H1 (cell line): ENCODE data around the gene FCRLA. TPM values are rescaled to one million over a fixed set of nuclear protein-coding genes. Genes with fewer than 3 reads are reported as not detected.

Source experiments
- CTCF ChIA-PET: fragments of 300-600 bp; sonication (Branson Sonifier 250); formaldehyde crosslinking; loops from one replicate; lab custom pipeline; 2021; ENCODE audit not compliant: partially characterized antibody; lab: Charles Lee
- POLR2A ChIA-PET: fragments of 300-600 bp; sonication (Branson Sonifier 250); formaldehyde crosslinking; loops from one replicate; lab custom pipeline; 2021; ENCODE audit warnings: inconsistent platforms; ENCODE audit not compliant: partially characterized antibody; lab: Charles Lee
- DNase-seq, 2 experiments: peaks; one replicate each; pipeline versions ENCODE4 v3.0.0 to v3.0.0-alpha.2; 2010 to 2022; ENCODE audit warnings: low spot score in 2 of 2, low read depth in 1 of 2, mixed read lengths in 1 of 2
- FAIRE-seq: peaks from 2 replicates; lab custom pipeline; 2011; peaks lifted over from hg19 to GRCh38; lab: Jason Lieb, UNC
- H2AFZ ChIP-seq: 2 replicates; pipeline ENCODE4 v1.8.1; 2012; ENCODE audit warnings: low read length, inconsistent platforms
- H2AK5ac ChIP-seq: 2 replicates; pipeline ENCODE4 v1.6.1; 2013; ENCODE audit warnings: low read depth, low read length
- H2BK120ac ChIP-seq: replicated peaks from 2 replicates; pipeline ENCODE3; 2013; ENCODE audit warnings: low read depth, low read length, inconsistent platforms
- H2BK12ac ChIP-seq: 2 replicates; pipeline ENCODE4 v1.6.1; 2013; ENCODE audit warnings: low read depth, low read length
- H2BK15ac ChIP-seq: 2 replicates; pipeline ENCODE4 v1.6.1; 2013; ENCODE audit warnings: low read length
- H2BK20ac ChIP-seq: 2 replicates; pipeline ENCODE4 v1.6.1; 2013; ENCODE audit warnings: low read length
- H2BK5ac ChIP-seq: 2 replicates; pipeline ENCODE4 v1.6.1; 2013; ENCODE audit warnings: low read depth, low read length
- H3K14ac ChIP-seq: 2 replicates; pipeline ENCODE4 v1.6.1; 2013; ENCODE audit warnings: inconsistent platforms; ENCODE audit not compliant: insufficient read length
- H3K18ac ChIP-seq: 2 replicates; pipeline ENCODE4 v1.6.1; 2013; ENCODE audit warnings: low read length; ENCODE audit errors: extremely low read depth
- H3K23ac ChIP-seq: 2 replicates; pipeline ENCODE4 v1.6.1; 2013; ENCODE audit warnings: inconsistent platforms; ENCODE audit not compliant: insufficient read length
- H3K23me2 ChIP-seq: 2 replicates; pipeline ENCODE4 v1.6.1; 2013; ENCODE audit warnings: low read depth, low read length
- H3K27ac ChIP-seq: 2 replicates; pipeline ENCODE4 v1.6.1; 2011; ENCODE audit warnings: low read depth, low read length, inconsistent platforms
- H3K27me3 ChIP-seq, 4 experiments: replicated peaks in 1 of 4; 1 replicate in 1 of 4; 2 replicates in 3 of 4; pipeline versions ENCODE4 v1.6.1 to v1.8.1; 2011 to 2013; ENCODE audit warnings: low read length in 3 of 4, mild to moderate bottlenecking in 3 of 4, inconsistent platforms in 2 of 4, mixed read lengths in 2 of 4, moderate library complexity in 1 of 4; ENCODE audit not compliant: control insufficient read depth in 3 of 4, insufficient read depth in 3 of 4; ENCODE audit errors: extremely low read depth in 1 of 4
- H3K36me3 ChIP-seq, 4 experiments: 2 replicates each; pipeline versions ENCODE4 v1.6.1 to v1.8.1; 2011 to 2013; ENCODE audit warnings: mild to moderate bottlenecking in 4 of 4, low read length in 3 of 4, moderate library complexity in 2 of 4, control low read depth in 1 of 4, inconsistent platforms in 1 of 4; ENCODE audit not compliant: insufficient read depth in 4 of 4, control insufficient read depth in 2 of 4
- H3K4ac ChIP-seq: replicated peaks from 2 replicates; pipeline ENCODE3; 2013; ENCODE audit warnings: low read length, low read depth, mixed read lengths, inconsistent platforms; ENCODE audit not compliant: insufficient read length
- H3K4me1 ChIP-seq, 4 experiments: replicated peaks in 1 of 4; 1 replicate in 1 of 4; 2 replicates in 3 of 4; pipeline versions ENCODE4 v1.6.1 to v1.8.1; 2011 to 2013; ENCODE audit warnings: low read length in 3 of 4, inconsistent platforms in 2 of 4, mixed read lengths in 1 of 4; ENCODE audit not compliant: insufficient read depth in 4 of 4, control insufficient read depth in 3 of 4
- H3K4me2 ChIP-seq, 2 experiments: 2 replicates each; pipeline versions ENCODE4 v1.6.1 to v1.8.1; 2011 to 2013; ENCODE audit warnings: low read depth in 2 of 2, low read length in 2 of 2, control low read depth in 1 of 2, inconsistent platforms in 1 of 2, mild to moderate bottlenecking in 1 of 2; ENCODE audit not compliant: insufficient read depth in 1 of 2
- H3K4me3 ChIP-seq, 4 experiments: fragments of 200-600, 300-600 bp in 1 of 4; sonication (generic), shearing (Covaris generic), sonication (Bioruptor Twin) in 1 of 4; 2 replicates each; pipeline versions ENCODE4 v1.5.1 to v1.8.1; 2011 to 2016; ENCODE audit warnings: low read length in 4 of 4, low read depth in 3 of 4, control low read depth in 2 of 4, inconsistent platforms in 2 of 4, mild to moderate bottlenecking in 2 of 4, mixed read lengths in 1 of 4, moderate library complexity in 1 of 4; ENCODE audit not compliant: insufficient read depth in 2 of 4; ENCODE audit errors: extremely low read depth in 1 of 4
- H3K56ac ChIP-seq: replicated peaks from 2 replicates; pipeline ENCODE3; 2013; ENCODE audit warnings: low read depth, mild to moderate bottlenecking, mixed read lengths, low read length, inconsistent platforms; ENCODE audit not compliant: insufficient read length
- H3K79me1 ChIP-seq: 2 replicates; pipeline ENCODE4 v1.6.1; 2013; ENCODE audit warnings: low read depth, low read length, control low read depth
- H3K79me2 ChIP-seq, 2 experiments: 2 replicates each; pipeline versions ENCODE4 v1.6.1 to v1.8.1; 2012 to 2013; ENCODE audit warnings: low read length in 2 of 2, mild to moderate bottlenecking in 2 of 2, inconsistent platforms in 1 of 2; ENCODE audit not compliant: insufficient read depth in 2 of 2, control insufficient read depth in 1 of 2
- H3K9ac ChIP-seq, 4 experiments: replicated peaks in 1 of 4; 1 replicate in 1 of 4; 2 replicates in 3 of 4; pipeline versions ENCODE4 v1.6.1 to v1.8.1; 2011 to 2013; ENCODE audit warnings: low read depth in 3 of 4, low read length in 3 of 4, control low read depth in 2 of 4, mild to moderate bottlenecking in 2 of 4, moderate library complexity in 2 of 4, inconsistent platforms in 1 of 4; ENCODE audit errors: extremely low read depth in 1 of 4
- H3K9me3 ChIP-seq, 2 experiments: 2 replicates each; pipeline versions ENCODE4 v1.6.1 to v1.8.1; 2012 to 2013; ENCODE audit warnings: mild to moderate bottlenecking in 2 of 2, moderate library complexity in 2 of 2, control low read depth in 1 of 2, inconsistent platforms in 1 of 2, low read depth in 1 of 2, low read length in 1 of 2, mixed read lengths in 1 of 2; ENCODE audit not compliant: insufficient read depth in 2 of 2
- H4K20me1 ChIP-seq, 2 experiments: replicated peaks in 1 of 2; 2 replicates each; pipeline versions ENCODE3 to v1.8.1; 2011 to 2013; ENCODE audit warnings: inconsistent platforms in 2 of 2, low read length in 2 of 2, mild to moderate bottlenecking in 1 of 2; ENCODE audit not compliant: insufficient read depth in 2 of 2, control insufficient read depth in 1 of 2
- H4K5ac ChIP-seq: 2 replicates; pipeline ENCODE4 v1.6.1; 2013; ENCODE audit warnings: low read length, low read depth, mixed read lengths, inconsistent platforms; ENCODE audit not compliant: insufficient read length
- H4K8ac ChIP-seq: 2 replicates; pipeline ENCODE4 v1.8.0; 2013; ENCODE audit warnings: mild to moderate bottlenecking, moderate library complexity, low read length, inconsistent platforms; ENCODE audit not compliant: insufficient read depth; ENCODE audit errors: extremely low read depth
- H4K91ac ChIP-seq: replicated peaks from 2 replicates; pipeline ENCODE3; 2013; ENCODE audit warnings: low read length, mixed read lengths, inconsistent platforms; ENCODE audit not compliant: insufficient read length
- HDAC2 ChIP-seq, 2 experiments: fragments of 300-600 bp in 1 of 2; sonication (generic) in 1 of 2; IDR thresholded peaks; 2 replicates each; pipeline ENCODE4 v1.6.1; 2011 to 2012; ENCODE audit warnings: low read depth in 2 of 2, low read length in 2 of 2, mild to moderate bottlenecking in 2 of 2, moderate library complexity in 2 of 2, borderline replicate concordance in 1 of 2, inconsistent platforms in 1 of 2
- MAFK ChIP-seq: IDR thresholded peaks from 2 replicates; pipeline ENCODE4 v1.6.1; 2012; ENCODE audit warnings: low read depth, mild to moderate bottlenecking, improper control_type of control experiment, low read length
- RXRA ChIP-seq: IDR thresholded peaks from 2 replicates; pipeline ENCODE4 v1.6.1; 2011; ENCODE audit warnings: low read depth, mild to moderate bottlenecking, low read length, moderate library complexity; ENCODE audit not compliant: insufficient read depth
- SIN3A ChIP-seq, 2 experiments: IDR thresholded peaks in 1 of 2; conservative IDR thresholded peaks in 1 of 2; 2 replicates each; pipeline ENCODE4 v1.6.1; 2011 to 2012; ENCODE audit warnings: low read length in 2 of 2, improper control_type of control experiment in 1 of 2, low read depth in 1 of 2, mild to moderate bottlenecking in 1 of 2
- SP2 ChIP-seq: IDR thresholded peaks from 2 replicates; pipeline ENCODE4 v1.6.1; 2012; ENCODE audit warnings: mild to moderate bottlenecking, low read length, inconsistent platforms
- YY1 ChIP-seq: IDR thresholded peaks from 2 replicates; pipeline ENCODE4 v1.6.1; 2011; ENCODE audit warnings: low read depth, mild to moderate bottlenecking, low read length
- WGBS, 2 experiments: shearing (Covaris generic) in 1 of 2; methylation state at CpG; one replicate each; pipeline versions ENCODE4 v1.1.6 to v1.1.7; 2013 to 2015; ENCODE audit warnings: low lambda C conversion rate in 2 of 2, mixed read lengths in 2 of 2, inconsistent platforms in 1 of 2, low coverage in 1 of 2, missing lambda C conversion rate in 1 of 2; ENCODE audit not compliant: insufficient replicate concordance in 2 of 2, insufficient coverage in 1 of 2, insufficient read length in 1 of 2; ENCODE audit errors: extremely low coverage in 1 of 2, missing lambda C conversion rate in 1 of 2; 5-methylcytosine and 5-hydroxymethylcytosine counted together
- polyA plus RNA-seq, 7 experiments: library from polyadenylated mRNA; depleted of rRNA in 3 of 7; stranded (reverse) in 5 of 7; unstranded in 2 of 7; fragments of >200 nt in 5 of 7; fragments of 200-250 nt in 2 of 7; gene quantifications; 1 replicate in 5 of 7; 2 replicates in 1 of 7; 4 replicates in 1 of 7; pipeline versions ENCODE4 v1.2.1 to v1.2.3, GENCODE V29; 2011 to 2013; ENCODE audit warnings: missing spikeins in 2 of 7, mixed read lengths in 2 of 7
- total RNA-seq: library from RNA; stranded (reverse); fragmentation: NEBNext Ultra II Directional; extraction: Animal tissue kit (Norgen Biotek cat#: 25700); gene quantifications from 2 replicates; pipeline ENCODE4 v1.2.1, GENCODE V29; 2021

FCRLA gene
- total and polyA plus RNA-seq, 2 of the 8 experiments (the other 6 are each of a cell fraction or from before 2014, with no cell fraction given), result not detected

DNA sequence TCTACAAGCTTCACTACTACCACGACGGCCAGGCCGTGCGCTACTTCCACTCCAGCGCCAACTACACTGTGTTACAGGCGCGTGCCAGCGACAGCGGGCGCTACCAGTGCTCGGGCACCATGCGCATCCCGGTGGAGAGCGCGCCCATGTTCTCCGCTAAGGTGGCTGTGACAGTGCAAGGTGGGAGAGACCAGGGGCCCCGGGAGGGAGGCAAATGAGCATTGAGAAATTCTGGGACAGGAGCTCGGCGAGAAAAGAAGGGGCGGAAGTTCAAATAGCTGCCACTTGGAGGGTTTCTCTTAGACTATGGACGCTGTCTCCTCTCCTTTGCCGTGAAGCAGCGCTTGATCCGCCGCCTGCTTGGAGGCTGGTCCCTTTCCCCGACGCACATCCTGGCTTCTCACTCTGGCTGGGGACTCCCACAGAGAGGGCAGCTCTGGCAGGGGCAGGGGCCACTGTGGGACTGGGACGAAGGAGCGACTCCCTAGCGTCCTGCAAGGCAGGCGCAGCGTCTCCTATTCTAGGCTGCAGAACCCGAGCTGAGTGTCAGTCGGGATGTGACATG, 19.0 kb downstream of the FCRLA start:
- 2% methylated on average over 27 of the region's 34 CpGs; no CpG with 5 or more reads in 1 of the 2 experiments for WGBS, 2 experiments
- no peaks in the 10 kb centered on the region for H4K20me1 ChIP-seq
- H3K9me3 ChIP-seq, result no peaks in the 10 kb centered on the region
- peak overlapping the region; percentile 69 to 85 (median 78) for H3K4me3 ChIP-seq
- no peak overlapping the region for H3K4ac ChIP-seq
- peak overlapping the region; percentile 26; the same call in 1 of the 2 replicates for H3K18ac ChIP-seq
- ChIA-PET POLR2A (interaction anchor here (1.2 to 2.7 kb wide), 6 partner anchors 11 to 114 kb away, joined by 6 to 27 read pairs (median 8); partner anchors contain the start of genes DUSP12 and FCRLA), CTCF (interaction anchor here (0.6 to 4.8 kb wide), 14 partner anchors 8 to 341 kb away, joined by 3 to 52 read pairs (median 4); partner anchors contain the start of gene DUSP12)
- H3K4me1 ChIP-seq, result peaks cover 2 to 8% (median 4%) of the 10 kb centered on the region in 4 experiments
- no peak overlapping the region for H4K5ac ChIP-seq
- no peak overlapping the region for H4K91ac ChIP-seq
- H2BK12ac ChIP-seq, result no peak overlapping the region; the same call in 1 of the 2 replicates
- no peak overlapping the region for H3K9ac ChIP-seq
- H2BK5ac ChIP-seq, result peak overlapping the region; percentile 67; the same call in 1 of the 2 replicates
- peaks cover 12 to 25% (median 22%) of the 10 kb centered on the region in 4 experiments for H3K27me3 ChIP-seq
- H3K36me3 ChIP-seq, result no peaks in the 10 kb centered on the region
- H2AFZ ChIP-seq, result peak overlapping the region; percentile 88; the same call in 1 of the 2 replicates
- H2BK20ac ChIP-seq, result 0 out of 2 replicates have a peak overlapping the region, but pooled peaks have one; percentile 39
- peak overlapping the region; percentile 46; the same call in 1 of the 2 replicates for H2AK5ac ChIP-seq
- no peaks in the 10 kb centered on the region for H3K79me2 ChIP-seq
- H3K4me2 ChIP-seq, result peak overlapping the region; percentile 89 to 100
- DNase-seq (peak in 1 of 2 experiments; percentile 77), FAIRE-seq (no peak)
- H3K79me1 ChIP-seq, result no peaks in the 10 kb centered on the region
- H3K56ac ChIP-seq, result no peak overlapping the region
- peak overlapping the region; percentile 76; the same call in 1 of the 2 replicates for H2BK15ac ChIP-seq
- no peak overlapping the region for H3K27ac ChIP-seq
- H2BK120ac ChIP-seq, result no peak overlapping the region
- peaks cover 12% of the 10 kb centered on the region for H3K23me2 ChIP-seq
- H3K23ac ChIP-seq, result no peak overlapping the region
- H3K14ac ChIP-seq, result no peak overlapping the region
- H4K8ac ChIP-seq, result no peak overlapping the region
- TF ChIP-seq YY1, result no peak
- TF ChIP-seq SIN3A (conservative IDR thresholded peaks at IDR 0.05 in 1 of 2, IDR thresholded peaks at IDR 0.05 in 1 of 2; ENCODE audit: low read depth in 1 of 2, low read length in 2 of 2), result no peak; a peak in 1 of 4 replicates
- no peak for TF ChIP-seq HDAC2 (IDR thresholded peaks at IDR 0.05; ENCODE audit: borderline replicate concordance in 1 of 2, low read depth in 2 of 2, low read length in 2 of 2)
- TF ChIP-seq MAFK, result no peak
- TF ChIP-seq SP2, result no peak
- no peak for TF ChIP-seq RXRA
